ENCODE results near the gene TCEAL9.
A peak's percentile ranks its signal among the peaks of the same experiment; 100 is the strongest.

TCEAL9 gene

GRCh38 chrX:103356130-103356798 is at the start of gene TCEAL9:
TCEAL9 (plus strand) TSS chrX:103356506; CDS start chrX:103357685, 1,179 bp downstream.
- H3F3A ChIP-seq (ENCODE audit: low read depth), result no peaks in the 10 kb centered on the region

GRCh38 chrX:103309860-103310554 is 46.3 kb upstream of the TCEAL9 start:
- TF ChIP-seq EZH2phosphoT487 (IDR thresholded peaks at IDR 0.05; ENCODE audit: borderline replicate concordance), result no peak
- no peak for TF ChIP-seq CTCF (conservative IDR thresholded peaks at IDR 0.05; ENCODE audit: low read length)
- H3K4me3 ChIP-seq (ENCODE audit: low read length, poor library complexity, severe bottlenecking), result no peak overlapping the region
- H3F3A ChIP-seq (ENCODE audit: low read depth), result no peaks in the 10 kb centered on the region
- no peak overlapping the region for H3K4me2 ChIP-seq (ENCODE audit: low read depth, low read length, poor library complexity, severe bottlenecking)
- no peak overlapping the region for H3K9ac ChIP-seq (ENCODE audit: low read depth, low read length, poor library complexity, severe bottlenecking)
- no peaks in the 10 kb centered on the region for H3K27me3 ChIP-seq (ENCODE audit: insufficient read depth, low read length, poor library complexity, severe bottlenecking)
- H3K36me3 ChIP-seq (ENCODE audit: insufficient read depth, low read length), result no peaks in the 10 kb centered on the region
- H2AFZ ChIP-seq (ENCODE audit: low read length), result no peak overlapping the region
- no peaks in the 10 kb centered on the region for H3K9me3 ChIP-seq (ENCODE audit: insufficient read depth, low read depth, low read length)
- no peaks in the 10 kb centered on the region for H3K9me2 ChIP-seq (replicated peaks; ENCODE audit: low read depth, low read length)
- no peaks in the 10 kb centered on the region for H3K4me1 ChIP-seq (ENCODE audit: insufficient read depth, low read length, poor library complexity, severe bottlenecking)
- no peaks in the 10 kb centered on the region for H4K20me1 ChIP-seq (ENCODE audit: insufficient read depth, low read length, poor library complexity, severe bottlenecking)
- H3K79me2 ChIP-seq (ENCODE audit: insufficient read depth, low read length), result no peaks in the 10 kb centered on the region

More at GRCh38 chrX:103356130-103356798, at the start of gene TCEAL9:
- TF ChIP-seq CTCF (conservative IDR thresholded peaks at IDR 0.05; ENCODE audit: low read length), result no peak
- TF ChIP-seq EZH2phosphoT487 (IDR thresholded peaks at IDR 0.05; ENCODE audit: borderline replicate concordance), result no peak
- Histone ChIP-seq H2AFZ (ENCODE audit: low read length) (peak within 1 kb of the TSS; percentile 94), H3K36me3 (ENCODE audit: insufficient read depth, low read length) (no peaks in the 10 kb centered on the region), H3K4me2 (ENCODE audit: low read depth, low read length, poor library complexity, severe bottlenecking) (peak within 1 kb of the TSS; percentile 89), H3K4me1 (ENCODE audit: insufficient read depth, low read length, poor library complexity, severe bottlenecking) (peaks cover 12% of the 10 kb centered on the region), H3K9me3 (ENCODE audit: insufficient read depth, low read depth, low read length) (no peaks in the 10 kb centered on the region), H3K4me3 (ENCODE audit: low read length, poor library complexity, severe bottlenecking) (peak within 1 kb of the TSS; percentile 96), H3K79me2 (ENCODE audit: insufficient read depth, low read length) (peaks cover 18% of the 10 kb centered on the region; the same call in 1 of the 2 replicates), H3K27me3 (ENCODE audit: insufficient read depth, low read length, poor library complexity, severe bottlenecking) (no peaks in the 10 kb centered on the region), H3K9ac (ENCODE audit: low read depth, low read length, poor library complexity, severe bottlenecking) (peak within 1 kb of the TSS; percentile 94), H3K9me2 (replicated peaks; ENCODE audit: low read depth, low read length) (no peaks in the 10 kb centered on the region), H4K20me1 (ENCODE audit: insufficient read depth, low read length, poor library complexity, severe bottlenecking) (no peaks in the 10 kb centered on the region)

GRCh38 chrX:103310555-103311398 is 45.5 kb upstream of the TCEAL9 start, which contains the start of gene BEX2:
BEX2 (minus strand) TSS chrX:103310990; CDS start chrX:103309976, 1,014 bp downstream.
- Histone ChIP-seq H3K4me2 (ENCODE audit: low read depth, low read length, poor library complexity, severe bottlenecking) (no peak within 1 kb of the TSS), H4K20me1 (ENCODE audit: insufficient read depth, low read length, poor library complexity, severe bottlenecking) (no peaks in the 10 kb centered on the region), H3K27me3 (ENCODE audit: insufficient read depth, low read length, poor library complexity, severe bottlenecking) (no peaks in the 10 kb centered on the region), H2AFZ (ENCODE audit: low read length) (no peak within 1 kb of the TSS), H3K9me2 (replicated peaks; ENCODE audit: low read depth, low read length) (no peaks in the 10 kb centered on the region), H3K36me3 (ENCODE audit: insufficient read depth, low read length) (no peaks in the 10 kb centered on the region), H3K9me3 (ENCODE audit: insufficient read depth, low read depth, low read length) (no peaks in the 10 kb centered on the region), H3K79me2 (ENCODE audit: insufficient read depth, low read length) (no peaks in the 10 kb centered on the region), H3K4me1 (ENCODE audit: insufficient read depth, low read length, poor library complexity, severe bottlenecking) (no peaks in the 10 kb centered on the region), H3K9ac (ENCODE audit: low read depth, low read length, poor library complexity, severe bottlenecking) (no peak within 1 kb of the TSS), H3F3A (ENCODE audit: low read depth) (no peaks in the 10 kb centered on the region), H3K4me3 (ENCODE audit: low read length, poor library complexity, severe bottlenecking) (no peak within 1 kb of the TSS)
- TF ChIP-seq EZH2phosphoT487 (IDR thresholded peaks at IDR 0.05; ENCODE audit: borderline replicate concordance), result no peak
- TF ChIP-seq CTCF (conservative IDR thresholded peaks at IDR 0.05; ENCODE audit: low read length), result no peak

All from Loucy (cell line).